GM19438 (cell line): ENCODE data around the gene ENOX1.
A peak's percentile ranks its signal among the peaks of the same experiment; 100 is the strongest.

Source experiments
- ATAC-seq: cut with Tn5 transposase; IDR thresholded peaks from one replicate; pipeline ENCODE4 v1.9.1; 2021; ENCODE audit warnings: low read depth; ENCODE audit not compliant: unreplicated experiment

Gene ENOX1

DNA sequence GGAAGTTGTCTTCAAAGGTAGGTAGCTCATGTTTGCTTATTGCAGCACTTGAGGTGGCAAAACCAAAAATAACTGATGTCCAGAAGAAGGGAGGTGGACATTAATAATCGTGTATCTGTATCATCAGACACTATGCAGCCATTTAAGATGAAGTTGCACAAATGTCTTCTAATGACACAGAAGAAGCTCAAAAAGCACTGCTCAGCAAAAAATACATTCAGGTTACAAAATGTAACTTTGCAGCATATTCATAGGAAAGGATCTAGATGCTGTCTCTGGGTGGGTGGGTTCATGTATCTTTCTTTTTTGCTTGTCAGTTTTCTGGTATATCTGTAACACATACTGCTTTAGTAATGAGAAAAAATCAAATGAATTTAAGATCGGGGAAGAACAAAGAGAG is 515.6 kb downstream of the ENOX1 start:
- no peak for ATAC-seq

DNA sequence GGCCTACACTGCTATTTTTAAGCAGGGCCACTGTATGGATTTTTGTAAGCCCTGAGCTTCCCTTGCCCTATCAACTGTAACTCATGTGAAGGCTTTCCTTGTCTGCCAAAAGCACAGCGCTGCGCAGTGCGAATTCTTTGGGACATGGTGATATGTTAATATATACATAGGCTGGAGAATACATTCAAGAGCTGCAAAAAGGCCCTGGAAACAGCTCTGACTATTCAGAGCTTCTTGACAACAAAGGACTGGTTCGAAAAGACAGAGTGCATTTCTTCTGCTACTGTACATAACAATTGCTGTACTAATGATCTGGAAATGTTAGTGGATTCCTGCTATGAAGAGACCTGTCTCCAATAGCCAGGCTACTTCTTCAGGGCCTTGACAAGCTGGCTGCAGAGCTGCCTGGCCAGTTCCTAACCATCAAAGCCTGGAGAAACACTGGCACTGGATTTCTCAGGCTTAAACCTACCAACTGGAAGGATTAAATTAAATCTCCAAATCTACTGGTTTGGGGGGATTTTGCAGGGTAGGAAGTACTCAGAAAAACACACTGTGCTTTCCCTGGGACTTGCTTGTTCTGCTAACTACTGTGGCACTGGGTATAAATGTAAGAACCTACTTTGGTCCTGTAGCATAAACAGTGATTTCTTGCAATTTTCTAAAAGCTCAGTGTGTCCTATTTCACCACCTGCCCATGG is 516.5 kb downstream of the ENOX1 start:
- no peak for ATAC-seq

DNA sequence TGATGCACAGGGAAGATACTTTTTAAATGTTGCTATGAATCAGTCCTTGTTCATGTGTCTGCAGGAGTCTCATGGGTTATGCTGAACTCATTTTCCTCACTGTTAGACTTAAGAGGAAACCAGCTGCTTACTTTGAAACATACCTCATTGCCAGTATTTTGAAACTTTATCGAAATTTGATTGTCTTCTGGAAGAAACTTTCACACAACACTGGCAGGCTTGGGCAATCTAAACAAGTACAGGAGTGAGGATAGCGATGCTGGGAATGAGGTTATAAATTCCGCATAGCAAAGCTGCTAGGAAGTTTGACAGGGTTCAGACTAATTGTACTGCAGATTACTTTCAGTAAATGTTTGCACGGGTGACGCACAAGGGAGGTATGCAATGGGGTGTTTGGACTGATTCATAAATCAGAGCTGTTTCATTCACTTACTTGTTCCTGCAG is 517.7 kb downstream of the ENOX1 start:
- no peak for ATAC-seq

DNA sequence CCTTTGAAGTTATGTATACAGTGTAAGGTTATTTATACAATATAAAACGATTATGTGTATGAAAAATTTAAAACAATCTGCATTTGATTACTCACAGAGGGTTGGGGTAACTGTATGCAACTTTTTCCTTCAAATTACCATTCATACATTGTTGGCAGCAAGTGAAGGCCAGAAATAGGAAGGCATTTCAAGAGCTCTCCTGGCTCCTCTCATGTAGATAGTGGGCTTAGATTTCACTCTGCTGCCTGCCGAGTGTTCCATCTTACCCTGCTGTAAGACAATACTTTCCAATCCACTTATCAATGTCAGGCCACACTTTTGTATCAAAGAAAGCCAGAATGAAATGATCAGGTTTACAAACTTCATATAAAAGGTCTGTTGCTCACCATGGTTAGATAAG is 518.1 kb downstream of the ENOX1 start:
- ATAC-seq = no peak

DNA sequence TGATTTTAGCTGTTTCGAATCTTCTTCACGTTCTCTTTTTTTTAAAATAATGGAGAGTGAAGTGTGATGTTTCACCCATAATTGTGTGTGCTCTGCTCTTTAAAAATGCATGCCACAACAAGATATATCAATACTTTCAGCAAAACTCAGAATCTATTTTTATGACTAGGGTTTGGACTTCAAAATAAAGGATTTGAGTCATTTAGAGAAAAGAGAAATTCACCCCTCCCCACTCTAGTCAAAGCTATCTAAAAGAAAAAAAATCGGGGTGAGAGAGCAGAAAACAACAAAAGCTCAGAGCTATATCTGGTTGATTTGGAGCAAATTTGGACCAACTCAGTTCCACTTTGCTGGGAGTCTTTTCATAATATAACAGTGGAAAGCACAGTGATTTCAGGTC is 518.9 kb downstream of the ENOX1 start:
- ATAC-seq = no peak

DNA sequence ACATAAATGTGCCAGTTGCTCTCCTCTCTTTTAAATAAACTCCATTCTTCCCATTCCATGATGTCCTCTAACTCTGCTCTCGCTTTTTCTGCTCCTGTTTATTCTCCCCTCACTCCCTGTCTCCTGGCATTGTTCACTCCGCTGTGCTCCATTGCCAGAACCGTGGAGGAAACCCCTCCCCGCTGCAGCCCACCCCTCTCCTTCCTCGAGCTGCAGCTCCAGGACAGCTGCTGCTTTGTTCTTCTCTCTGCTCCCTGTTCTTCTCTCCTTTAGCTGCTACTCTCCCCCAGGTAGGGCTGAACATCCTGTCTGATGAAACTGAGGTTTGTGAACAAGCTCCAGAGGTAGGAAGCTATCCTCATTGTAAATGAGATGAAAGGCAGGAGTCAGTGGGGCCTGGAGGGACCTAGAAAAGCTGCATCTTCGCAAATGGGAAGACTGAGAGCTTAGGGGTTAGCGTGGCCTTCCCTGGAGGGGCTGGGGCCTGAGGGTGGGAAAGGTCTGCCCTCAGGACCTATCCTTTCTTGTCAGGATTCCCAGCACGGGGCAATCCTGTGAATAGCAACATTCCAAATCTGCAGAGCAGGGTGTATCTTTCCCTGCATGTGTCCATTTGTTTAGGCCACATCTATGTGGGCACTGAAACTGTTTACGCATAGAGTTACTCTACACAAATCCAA is 519.7 kb downstream of the ENOX1 start:
- ATAC-seq = no peak

DNA sequence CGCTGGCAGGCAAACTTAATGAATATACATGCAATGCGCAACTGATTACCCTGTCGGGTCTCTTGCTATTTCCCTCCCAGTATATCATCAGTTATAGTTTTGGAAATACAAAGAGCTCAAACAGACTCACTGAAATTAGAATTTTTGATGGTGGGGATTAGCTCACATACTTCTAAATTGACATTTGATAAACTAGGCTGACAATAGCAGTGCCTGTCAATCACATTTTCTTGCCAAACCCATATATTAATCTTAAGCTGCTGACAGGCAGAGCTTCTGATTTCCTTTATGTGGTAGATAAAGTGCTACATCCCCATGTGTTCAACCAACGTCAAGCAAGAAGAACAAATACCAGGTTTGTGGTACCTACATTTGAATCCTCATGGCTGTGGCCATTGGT is 521.7 kb downstream of the ENOX1 start:
- no peak for ATAC-seq

DNA sequence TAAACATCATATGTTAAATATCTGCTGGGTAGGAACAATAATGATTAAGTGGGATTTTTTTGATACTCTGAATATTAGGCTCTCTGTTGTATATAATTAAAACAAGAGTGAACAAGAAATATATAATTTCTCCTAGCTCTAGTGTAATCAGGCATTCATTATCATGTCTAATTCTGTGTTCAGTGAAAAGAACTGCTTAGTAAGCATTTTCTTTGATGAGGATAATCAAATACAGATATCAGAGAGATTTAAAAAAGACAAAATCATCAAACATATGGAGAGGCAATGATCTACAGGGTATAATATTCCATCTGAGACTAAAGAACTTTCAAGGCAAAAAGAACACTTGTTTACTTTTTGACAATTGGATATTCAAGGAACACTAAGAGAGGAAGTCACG is 522.3 kb downstream of the ENOX1 start:
- ATAC-seq = no peak

DNA sequence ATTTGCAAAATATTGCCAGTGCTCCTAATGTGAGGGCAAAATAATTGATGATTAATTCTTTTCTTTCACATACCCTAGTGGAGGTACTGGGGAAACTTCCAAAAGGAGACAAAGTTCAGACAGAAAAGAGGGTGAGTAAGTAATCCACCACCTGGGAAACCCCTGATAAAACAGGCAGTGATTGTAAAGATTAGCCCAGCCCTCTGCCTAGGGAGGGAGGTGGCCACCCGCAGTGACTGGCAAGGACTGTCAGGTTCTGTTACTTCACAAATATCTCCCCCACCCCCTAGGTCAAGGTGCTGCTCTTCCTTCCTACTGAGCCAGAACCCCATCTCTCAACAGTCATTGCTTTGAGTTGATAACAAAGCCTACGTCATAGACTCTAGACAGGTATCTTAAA is 523.7 kb downstream of the ENOX1 start:
- no peak for ATAC-seq

DNA sequence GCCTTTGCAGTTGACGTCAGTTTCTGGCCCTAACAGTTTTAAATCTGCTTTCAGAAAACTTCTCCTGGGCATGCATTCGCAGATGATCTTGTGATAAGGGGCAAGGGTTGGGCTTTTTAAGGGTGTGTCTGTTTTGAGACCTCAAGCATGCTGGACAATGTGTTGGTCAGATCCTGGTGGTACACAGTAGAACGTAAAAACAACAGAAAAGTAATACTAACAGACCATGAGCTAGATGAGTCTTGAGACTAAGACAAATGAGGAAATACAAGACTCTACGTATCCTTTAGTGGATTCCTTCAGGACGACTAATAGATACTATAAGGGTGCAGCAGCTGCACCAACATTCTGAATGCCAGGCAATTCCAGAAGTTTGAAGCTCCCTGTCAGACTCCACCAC is 525.8 kb downstream of the ENOX1 start:
- ATAC-seq = no peak

DNA sequence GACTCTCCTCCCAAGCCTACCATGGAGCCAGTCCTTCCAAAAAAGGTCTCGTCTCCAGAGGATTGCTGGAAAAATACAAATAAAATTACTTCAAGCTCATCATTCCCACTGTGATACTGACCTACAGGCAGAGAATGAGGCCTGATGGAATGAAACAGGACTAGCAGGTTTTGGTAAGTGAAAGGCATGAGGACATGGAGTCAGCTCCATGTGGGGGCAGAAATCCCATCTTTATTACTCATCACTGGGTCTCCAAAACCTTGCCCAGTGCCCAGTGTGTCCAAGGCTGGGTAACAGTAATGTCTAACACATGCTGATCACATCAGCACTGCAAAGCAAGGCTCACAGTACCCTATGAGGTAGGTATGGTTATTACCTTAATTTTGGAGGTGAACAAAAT is 528.0 kb downstream of the ENOX1 start:
- ATAC-seq = no peak

DNA sequence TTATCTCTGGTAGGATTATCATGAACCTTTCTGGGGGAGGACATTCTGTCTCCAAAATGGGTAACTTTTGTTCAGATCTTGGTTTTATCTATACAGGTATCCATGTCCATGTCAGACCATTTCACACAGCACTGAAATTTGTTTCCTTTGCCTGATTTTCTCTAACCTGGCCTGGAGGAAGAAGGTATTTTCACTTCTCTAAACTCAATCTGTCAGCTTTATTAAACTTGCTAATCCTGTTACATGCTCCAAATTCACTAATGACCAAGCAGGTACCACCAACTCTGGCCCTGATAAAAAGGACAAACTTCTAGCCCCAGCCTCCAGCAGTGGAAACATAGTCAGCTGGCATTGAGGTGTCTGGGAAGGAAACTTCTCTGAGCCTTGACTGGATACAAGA is 529.0 kb downstream of the ENOX1 start:
- no peak for ATAC-seq

DNA sequence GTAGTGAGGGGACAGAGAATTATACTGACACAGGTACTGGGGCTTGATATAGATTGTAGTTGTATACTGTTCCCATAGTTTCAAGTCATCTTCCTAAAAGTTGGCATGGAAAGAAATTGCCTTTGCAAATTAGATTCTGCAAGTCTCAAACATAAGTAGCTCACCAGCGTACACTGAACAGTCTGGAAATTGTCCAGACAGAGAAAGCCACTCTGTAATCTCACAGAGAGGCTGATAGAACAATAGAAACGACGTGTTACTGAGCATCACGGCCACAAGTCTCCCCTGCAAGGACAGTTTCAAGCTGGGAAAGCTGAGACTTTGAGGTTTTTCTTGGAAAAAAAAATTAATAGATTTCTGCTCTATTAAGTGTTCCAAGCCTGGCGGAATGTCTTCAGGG is 534.8 kb downstream of the ENOX1 start:
- no peak for ATAC-seq

DNA sequence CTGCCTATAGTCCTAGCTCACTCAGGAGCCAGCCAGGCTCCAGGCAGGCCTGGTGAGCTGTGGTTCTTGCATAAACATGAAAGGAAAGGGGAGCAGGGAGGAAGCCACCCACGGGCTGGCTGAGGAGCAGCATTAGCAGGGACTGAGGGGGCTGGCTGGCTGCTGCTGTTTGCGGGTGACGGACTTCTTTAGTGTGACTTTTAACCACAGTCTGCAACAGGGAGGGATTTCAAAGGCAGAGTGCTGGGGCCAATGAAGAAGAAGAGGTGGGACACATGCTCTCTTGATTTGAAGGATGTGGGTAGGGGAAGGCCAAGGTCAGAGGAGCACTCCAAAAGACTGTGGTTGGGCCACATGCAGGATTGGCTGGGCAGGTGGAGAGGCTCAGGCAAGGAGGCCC is 540.4 kb downstream of the ENOX1 start:
- ATAC-seq = no peak

DNA sequence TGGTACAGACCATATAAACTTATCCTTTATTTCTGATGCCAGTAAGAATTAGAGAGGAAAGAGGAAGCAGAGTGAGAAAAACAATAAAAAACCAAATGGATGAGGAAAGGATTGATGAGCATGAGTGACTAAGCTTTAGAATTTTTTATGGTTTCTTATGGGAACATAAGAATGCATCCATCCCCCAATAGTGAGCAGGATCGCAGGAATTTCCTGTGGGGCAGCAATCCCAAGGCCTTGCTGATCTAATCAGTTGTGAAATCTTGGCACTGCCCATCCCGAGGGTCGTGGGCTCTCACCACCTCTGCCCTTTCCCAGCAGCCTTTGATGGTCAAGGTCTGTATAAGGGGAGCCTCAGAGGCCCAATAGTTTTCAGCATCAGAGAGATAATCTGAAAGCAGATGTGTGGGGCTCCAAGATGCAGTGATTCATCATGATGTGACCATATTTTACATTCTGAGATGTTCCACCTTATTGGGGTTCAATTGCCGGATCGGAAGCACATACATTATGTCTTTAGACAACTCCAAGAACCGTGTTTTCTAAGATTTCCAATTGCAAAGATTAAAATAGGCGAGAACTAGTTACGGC is 541.3 kb downstream of the ENOX1 start:
- ATAC-seq = no peak

DNA sequence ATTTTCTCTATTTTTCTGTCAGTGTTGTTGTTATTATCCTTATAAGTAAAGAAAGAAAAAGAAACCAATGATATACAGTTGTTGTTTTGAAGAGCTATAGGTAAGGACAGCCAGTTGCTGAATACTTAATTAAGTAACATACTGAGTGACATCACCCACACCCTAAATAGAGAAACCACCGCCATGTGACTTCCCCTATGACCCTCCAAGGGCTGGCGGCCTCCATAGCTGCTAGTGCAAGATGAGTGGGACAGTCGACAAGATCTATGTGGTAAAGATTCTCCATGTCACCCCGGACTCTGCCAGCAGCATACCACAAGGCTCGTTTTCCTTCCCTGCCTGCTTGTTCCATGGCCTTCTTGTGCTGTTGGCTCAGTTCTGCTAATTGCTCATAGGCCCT is 542.3 kb downstream of the ENOX1 start:
- no peak for ATAC-seq

DNA sequence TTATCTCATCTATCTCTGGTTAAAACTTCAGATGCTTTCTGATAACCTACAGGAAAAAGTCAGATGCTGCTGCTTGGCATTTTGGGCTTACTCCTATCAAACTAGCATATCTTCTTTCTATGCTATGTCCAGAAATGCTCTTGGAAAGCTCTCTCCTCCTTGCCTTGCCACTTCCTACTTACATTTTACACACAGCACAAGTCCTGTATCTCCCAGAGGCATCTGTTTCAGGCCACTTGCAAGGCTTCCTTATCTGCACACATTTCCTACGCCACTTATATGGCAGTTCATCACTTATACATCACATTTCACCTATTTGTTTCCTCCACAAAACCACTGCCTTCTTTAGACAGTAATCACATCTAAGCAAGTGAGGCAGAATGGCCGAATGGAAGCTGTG is 543.1 kb downstream of the ENOX1 start:
- no peak for ATAC-seq

DNA sequence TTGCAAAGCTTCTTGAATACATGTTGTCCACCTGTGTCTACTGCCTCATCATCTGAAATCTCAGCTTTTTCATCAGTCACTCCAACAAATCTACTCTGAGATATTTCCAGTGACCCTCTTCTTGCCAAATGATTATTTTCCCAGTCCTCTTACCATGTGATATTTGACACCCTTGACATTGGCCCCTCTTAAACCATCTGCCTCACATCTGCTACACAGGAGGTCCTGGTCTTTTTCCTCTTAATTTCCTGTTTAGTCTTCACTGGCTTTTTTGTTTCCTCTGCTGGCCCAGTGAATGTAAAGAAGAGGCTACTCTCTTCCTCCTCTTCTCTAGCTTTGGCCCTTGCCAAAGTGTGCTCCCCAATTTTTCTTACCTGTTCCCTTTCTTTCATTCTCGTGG is 544.7 kb downstream of the ENOX1 start:
- no peak for ATAC-seq

DNA sequence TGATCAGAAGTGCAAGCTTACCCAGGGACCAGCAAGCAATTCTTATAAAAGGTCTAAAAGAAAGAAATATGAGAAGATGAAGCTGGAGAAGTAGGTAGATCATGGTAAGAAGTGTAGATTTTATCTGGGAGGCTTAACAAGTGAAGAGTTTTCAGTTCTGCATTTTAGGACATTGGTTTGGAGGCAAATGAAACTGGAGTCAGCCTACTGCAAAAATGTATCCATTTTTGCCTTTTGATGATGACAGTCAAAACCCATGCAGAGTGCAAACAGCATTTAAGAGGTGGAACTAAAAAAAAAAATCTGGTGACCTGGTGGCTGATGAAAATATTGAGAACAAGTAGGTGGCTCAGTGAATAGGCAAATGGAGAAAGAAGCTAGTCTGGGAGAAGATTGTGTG is 546.5 kb downstream of the ENOX1 start:
- ATAC-seq = peak; percentile 84

DNA sequence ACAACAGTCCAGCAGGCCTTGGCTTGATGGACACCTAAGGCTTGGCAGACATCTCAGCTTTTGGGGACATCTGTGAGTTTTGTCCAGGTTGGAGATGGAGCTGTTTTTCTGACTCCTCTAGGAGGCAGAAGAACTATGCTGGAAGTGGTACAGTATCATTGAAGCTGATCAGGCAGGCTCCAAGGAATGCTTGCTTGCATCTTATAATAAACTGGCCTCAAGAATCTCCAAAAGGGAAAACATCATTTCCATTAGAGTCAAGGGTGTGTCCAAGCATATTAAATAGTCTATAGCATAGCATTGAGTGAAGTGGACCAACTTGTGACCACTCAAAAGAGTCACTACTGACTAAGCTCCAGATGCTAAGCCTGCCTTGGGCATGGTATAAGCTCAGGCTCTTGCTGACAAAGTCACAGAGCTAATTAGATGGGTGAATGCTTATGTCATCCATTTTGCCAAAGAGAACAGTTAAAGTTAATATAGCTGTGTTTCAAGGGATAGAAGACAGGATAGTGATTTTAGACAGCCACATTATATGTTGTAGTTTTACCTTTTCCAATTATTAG is 547.4 kb downstream of the ENOX1 start:
- ATAC-seq = no peak

DNA sequence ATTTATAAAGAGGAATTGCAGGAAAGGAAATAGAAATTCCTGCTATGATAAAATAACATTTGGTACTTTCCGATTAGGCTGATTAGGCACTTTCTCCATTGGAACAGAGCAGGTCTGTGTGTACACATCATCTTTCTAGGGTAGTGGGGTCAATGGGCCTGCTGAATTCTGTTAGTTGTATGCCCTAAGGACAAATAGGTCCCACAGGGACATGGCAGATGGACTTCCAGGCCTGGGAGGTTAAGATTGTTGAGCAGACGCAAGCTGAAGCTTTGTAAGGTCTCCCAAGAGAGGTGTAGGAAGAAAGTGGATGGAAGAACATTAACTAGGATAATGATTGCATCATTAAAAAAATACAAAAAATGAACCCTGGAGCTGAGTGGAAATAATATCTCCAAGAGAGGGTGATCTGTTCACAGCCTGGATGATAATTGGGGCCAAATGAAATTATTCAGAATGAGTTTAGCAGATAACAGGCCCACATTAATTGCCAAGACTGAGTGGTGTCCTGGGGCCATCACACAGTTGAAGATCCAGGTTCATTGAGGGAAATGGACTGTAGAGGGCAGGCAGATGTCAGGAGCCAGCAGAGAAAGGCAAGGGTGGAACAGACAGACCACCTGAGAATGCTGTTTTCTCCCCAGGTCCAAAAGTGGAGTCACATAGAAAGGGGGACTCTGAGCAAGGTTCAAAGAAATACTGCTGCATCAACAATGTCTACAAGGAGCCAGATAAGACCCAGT is 548.3 kb downstream of the ENOX1 start:
- ATAC-seq = no peak
